ENCODE data around the gene NFYB. TPM values are rescaled to one million over a fixed set of nuclear protein-coding genes. Genes with fewer than 3 reads are reported as not detected.
"Not testable (repeated sequence)": the region's sequence is repeated elsewhere in the genome, so short reads cannot be mapped to it uniquely, and the experiment has no call there.

Gene NFYB
- total RNA-seq, 2 donors from 2014 or later: 17.6 to 18.2 TPM

DNA sequence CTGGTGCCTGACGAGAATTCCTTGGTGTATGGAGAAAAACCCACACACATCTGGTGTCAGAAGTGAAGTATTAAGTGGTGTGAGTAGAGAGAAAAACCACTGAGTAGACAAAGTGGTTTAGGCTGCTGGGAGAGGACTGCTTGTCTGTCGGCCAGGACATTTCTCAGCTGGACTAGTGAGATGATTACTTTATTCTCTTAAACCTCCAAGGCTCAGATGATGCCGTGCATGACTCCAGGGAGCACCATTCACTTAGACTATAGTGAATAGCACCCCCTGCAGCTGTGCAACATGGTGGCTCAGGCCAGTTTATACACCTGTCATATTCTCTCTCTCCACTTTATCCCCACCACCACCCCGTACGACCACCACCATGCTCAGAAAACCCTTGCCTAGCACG lies 28.5 kb upstream of the NFYB start:
- no peak for ATAC-seq
- Mint-ChIP-seq H3K9me3 (no peaks in the 10 kb centered on the region), H3K36me3 (no peaks in the 10 kb centered on the region), H3K27ac (no peak overlapping the region)
- no peak for DNase-seq (ENCODE audit: low spot score in 2 of 2)

DNA sequence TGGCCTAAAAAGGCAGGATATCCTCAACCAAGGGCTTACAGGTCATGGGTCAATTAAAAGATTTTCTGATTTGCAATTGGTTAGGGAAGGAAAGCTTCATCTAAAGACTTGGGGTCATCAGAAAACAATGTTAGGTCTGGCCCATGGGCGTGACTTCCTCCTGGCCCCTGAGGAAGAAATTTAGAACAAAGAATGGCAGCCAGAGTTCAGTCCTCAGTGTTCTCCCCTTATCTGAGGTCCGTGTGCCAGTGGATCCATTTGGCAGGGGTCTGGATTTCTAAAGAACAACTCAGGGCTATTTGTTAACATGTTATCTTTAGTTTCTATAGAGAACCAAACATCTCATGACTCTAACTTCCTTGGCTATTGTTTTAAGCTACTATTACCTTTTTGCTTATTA lies 27.8 kb upstream of the NFYB start:
- ATAC-seq: no peak
- no peaks in the 10 kb centered on the region for H3K36me3 Mint-ChIP-seq

DNA sequence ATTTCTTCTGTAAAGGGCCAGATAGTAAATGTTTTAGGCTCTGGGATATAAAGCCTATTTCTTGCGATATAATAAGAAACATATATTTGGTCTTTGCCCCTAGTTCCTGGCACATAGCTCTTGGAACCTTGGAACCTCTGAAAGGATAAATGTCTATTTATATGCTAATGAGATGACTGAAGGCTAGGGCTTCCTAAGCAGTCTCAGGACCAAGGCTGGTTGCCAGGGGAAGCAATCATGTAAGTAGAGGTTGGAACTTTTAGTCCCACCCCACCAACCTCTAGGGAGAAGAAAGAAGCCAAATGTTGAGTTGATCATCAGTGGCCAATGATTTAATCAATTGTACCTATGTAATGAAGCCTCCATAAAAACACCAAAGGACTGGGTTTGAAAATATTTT lies 26.6 kb upstream of the NFYB start:
- Mint-ChIP-seq H3K9me3 (no peaks in the 10 kb centered on the region), H3K36me3 (no peaks in the 10 kb centered on the region), H3K27ac (no peak overlapping the region)
- ATAC-seq: no peak
- no peak for DNase-seq (ENCODE audit: low spot score in 2 of 2)

More for the DNA sequence above, 27.8 kb upstream of the NFYB start:
- no peak for DNase-seq (ENCODE audit: low spot score in 2 of 2)
- Mint-ChIP-seq H3K27ac (no peak overlapping the region), H3K9me3 (no peaks in the 10 kb centered on the region)

DNA sequence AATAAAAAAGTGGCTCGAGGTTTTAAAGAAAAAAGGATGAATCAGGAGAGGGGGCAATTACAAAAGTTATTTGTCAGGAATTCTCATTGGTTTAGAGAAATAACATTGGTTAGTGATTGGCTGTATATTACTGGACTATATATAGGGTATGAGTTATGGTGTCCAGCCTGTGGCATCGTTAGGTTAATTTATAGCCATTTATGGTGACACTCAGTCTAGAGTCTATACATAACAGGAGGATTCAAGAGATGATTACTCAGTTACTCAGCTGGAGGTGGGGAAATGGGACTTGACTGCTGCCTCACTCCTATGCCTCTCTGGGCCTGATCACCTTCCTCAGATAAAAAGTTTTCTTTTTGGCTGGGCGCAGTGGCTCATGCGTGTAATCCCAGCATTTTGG lies 25.6 kb upstream of the NFYB start:
- Mint-ChIP-seq H3K27ac (no peak overlapping the region), H3K36me3 (no peaks in the 10 kb centered on the region), H3K9me3 (no peaks in the 10 kb centered on the region)
- no peak for DNase-seq (ENCODE audit: low spot score in 2 of 2)
- peak in 1 of 2 donors; percentile 81 for ATAC-seq

DNA sequence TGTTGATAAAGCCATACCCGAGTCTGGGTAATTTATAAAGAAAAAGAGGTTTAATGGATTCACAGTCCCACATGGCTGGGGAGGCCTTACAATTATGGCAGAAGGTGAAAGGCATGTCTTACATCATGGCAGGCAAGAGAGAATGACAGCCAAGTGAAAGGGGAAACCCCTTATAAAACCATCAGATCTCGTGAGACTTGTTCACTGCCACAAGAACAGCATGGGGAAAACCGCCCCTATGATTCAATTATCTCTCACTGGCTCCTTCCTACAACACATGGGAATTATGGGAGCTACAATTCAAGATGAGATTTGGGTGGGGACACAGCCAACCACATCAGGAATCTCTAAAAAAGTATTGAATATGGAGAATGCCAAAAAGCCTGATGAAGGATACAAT lies 25.0 kb upstream of the NFYB start:
- DNase-seq (ENCODE audit: low spot score in 2 of 2); H3K9me3 Mint-ChIP-seq; H3K36me3 Mint-ChIP-seq; H3K27ac Mint-ChIP-seq: not testable (repeated sequence)
- ATAC-seq: peak in 1 of 2 donors; percentile 69

DNA sequence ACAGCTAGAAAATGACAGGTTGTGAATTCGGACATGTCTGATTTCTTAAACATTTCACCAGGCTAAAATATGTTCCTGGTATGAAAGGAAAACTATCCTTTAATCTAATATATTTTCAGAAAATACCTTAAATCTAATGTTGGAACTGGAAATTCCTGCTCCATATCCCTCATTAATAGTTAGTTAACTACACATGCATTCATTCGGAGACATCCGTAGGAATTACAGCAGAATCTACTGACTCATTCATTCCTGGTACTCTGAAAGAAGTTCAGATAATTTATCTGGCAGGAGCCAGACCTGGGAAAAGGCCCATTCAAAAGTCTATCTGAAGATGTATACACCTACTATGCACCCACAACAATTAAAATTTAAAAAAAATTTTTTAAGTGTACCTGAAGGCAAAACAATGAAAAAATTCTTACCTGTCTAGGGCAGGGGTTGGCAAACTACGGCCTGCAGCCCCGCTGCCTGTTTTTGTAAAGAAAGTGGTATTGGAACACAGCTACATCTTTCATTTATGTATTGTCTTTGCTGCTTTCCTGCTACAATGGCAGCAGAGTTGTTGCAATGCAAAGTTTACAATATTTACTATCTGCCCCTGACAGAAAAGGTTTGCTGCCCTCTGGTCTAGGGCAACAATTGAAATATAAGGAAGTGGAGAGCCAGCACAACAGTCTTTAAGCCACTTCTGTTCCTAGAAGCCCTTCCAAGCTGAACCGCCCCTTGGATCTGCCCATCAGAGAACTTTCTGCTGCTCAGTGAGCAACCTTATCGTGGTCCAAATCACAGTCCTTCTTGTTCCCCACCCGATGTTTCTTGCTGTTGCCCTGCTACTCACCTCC lies 17.9 kb upstream of the NFYB start:
- Mint-ChIP-seq H3K36me3 (no peaks in the 10 kb centered on the region), H3K9me3 (no peaks in the 10 kb centered on the region), H3K27ac (no peak overlapping the region)
- ATAC-seq (no peak), DNase-seq (ENCODE audit: low spot score in 2 of 2) (no peak)

DNA sequence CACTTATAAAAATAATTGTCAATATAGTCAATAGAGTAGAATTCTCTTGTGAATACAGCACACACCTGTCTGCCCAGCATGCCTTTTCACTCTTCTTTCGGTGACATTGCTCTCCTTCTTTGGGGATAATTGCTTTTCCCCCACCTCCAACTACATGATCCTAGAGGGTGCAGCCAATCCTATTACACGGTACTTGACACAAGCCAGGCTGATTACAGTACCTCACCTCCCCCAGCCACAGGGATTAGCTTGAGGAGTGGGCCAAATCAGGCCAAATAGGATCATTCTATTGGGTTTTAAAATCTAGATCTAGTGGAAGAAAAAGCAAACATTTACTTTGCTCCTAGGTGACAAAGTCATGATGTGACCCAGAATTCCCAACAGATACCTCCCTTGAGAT lies 16.8 kb upstream of the NFYB start:
- no peak for ATAC-seq

DNA sequence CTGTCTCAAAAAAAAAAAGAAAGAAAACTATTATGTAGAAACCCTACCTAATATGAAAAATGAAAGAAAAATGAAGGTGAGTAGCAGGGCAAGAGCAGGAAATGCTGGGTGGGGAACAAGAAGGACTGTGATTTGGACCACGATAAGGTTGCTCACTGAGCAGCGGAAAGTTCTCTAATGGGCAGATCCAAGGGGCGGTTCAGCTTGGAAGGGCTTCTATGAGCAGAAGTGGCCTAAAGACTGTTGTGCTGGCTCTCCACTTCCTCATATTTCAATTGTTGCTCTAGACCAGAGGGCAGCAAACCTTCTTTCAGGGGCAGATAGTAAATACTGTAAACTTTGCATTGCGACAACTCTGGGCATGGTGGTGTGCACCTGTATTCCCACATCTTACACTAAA lies 16.3 kb upstream of the NFYB start:
- ATAC-seq: no peak
- H3K36me3 Mint-ChIP-seq: no peaks in the 10 kb centered on the region
- no peaks in the 10 kb centered on the region for H3K9me3 Mint-ChIP-seq
- H3K27ac Mint-ChIP-seq: no peak overlapping the region
- DNase-seq (ENCODE audit: low spot score in 2 of 2): no peak

More for the DNA sequence above, 16.8 kb upstream of the NFYB start:
- no peak for DNase-seq (ENCODE audit: low spot score in 2 of 2)
- Mint-ChIP-seq H3K9me3 (no peaks in the 10 kb centered on the region), H3K36me3 (no peaks in the 10 kb centered on the region), H3K27ac (no peak overlapping the region)

DNA sequence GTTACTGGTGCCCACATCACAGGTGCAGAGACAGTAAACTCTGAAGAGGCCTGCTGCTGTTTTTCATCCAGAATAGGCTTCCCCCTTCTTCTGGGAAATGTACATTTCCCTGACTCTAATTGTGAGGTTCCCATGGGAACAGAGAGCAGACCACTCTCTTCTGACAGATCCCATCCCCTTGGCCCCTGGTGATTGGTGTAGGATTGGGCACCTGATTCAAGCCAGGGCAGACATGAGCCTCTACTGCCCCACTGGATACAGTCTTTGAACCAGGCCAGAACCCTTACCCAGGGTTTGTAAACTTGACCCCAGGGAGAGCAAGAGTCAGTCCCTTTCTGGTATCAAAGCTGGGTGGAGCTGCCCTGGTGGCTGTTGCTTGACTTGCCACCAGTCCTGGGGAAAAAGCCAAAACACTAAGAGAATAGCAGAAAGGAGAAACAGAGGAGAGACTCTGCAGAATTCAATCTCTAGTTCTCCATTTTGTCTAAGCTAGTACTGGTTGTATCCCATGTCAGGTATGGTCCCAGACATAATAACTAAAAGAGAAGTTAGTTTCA lies 14.8 kb upstream of the NFYB start:
- H3K27ac Mint-ChIP-seq: no peak overlapping the region
- DNase-seq (ENCODE audit: low spot score in 2 of 2) (no peak), ATAC-seq (no peak)
- H3K9me3 Mint-ChIP-seq: no peaks in the 10 kb centered on the region
- no peaks in the 10 kb centered on the region for H3K36me3 Mint-ChIP-seq

DNA sequence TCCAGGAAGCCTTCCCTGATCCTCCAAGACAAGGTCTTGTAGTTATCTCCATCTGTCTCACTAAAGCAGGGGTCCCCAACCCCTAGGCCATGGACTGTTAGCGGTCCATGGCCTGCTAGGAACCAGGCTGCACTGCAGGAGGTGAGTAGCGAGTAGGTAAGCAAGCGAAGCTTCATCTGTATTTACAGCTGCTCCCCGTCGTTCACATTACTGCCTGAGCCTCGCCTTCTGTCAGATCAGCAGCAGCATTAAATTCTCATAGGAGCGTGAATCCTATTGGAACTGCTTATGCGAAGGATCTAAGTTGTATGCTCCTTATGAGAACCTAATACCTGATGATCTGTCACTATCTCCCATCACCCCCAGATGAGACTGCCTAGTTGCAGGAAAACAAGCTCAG lies 12.4 kb upstream of the NFYB start:
- H3K36me3 Mint-ChIP-seq: peaks cover 0 to 4% of the 10 kb centered on the region in 2 donors
- no peak for ATAC-seq
- DNase-seq (ENCODE audit: low spot score in 2 of 2): no peak
- H3K27ac Mint-ChIP-seq: no peak overlapping the region
- peaks cover 0 to 4% of the 10 kb centered on the region in 2 donors for H3K9me3 Mint-ChIP-seq

DNA sequence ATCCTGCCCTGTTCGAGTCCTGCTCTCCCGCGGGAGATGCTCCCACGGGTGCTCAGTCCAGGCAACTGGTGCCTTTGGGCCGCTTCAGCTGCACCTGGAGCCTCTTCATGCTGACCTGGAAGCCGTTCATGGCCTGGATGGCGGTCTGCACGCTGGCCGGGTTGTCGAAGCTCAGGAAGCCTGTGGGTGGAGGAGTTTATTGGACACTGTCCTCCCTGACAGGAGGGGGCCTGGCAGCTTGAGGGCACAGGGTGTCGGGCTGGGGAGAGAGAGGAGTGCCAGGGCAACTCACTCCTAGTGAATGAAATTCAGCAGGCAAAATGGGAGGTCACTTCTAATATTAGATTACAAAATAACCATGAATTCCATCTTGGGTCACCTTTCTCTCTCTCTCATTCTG lies 9.3 kb upstream of the NFYB start:
- DNase-seq (ENCODE audit: low spot score in 2 of 2) (no peak), ATAC-seq (no peak)
- Mint-ChIP-seq H3K27ac (no peak overlapping the region), H3K9me3 (peaks cover 0 to 8% of the 10 kb centered on the region in 2 donors), H3K36me3 (peaks cover 0 to 8% of the 10 kb centered on the region in 2 donors)

DNA sequence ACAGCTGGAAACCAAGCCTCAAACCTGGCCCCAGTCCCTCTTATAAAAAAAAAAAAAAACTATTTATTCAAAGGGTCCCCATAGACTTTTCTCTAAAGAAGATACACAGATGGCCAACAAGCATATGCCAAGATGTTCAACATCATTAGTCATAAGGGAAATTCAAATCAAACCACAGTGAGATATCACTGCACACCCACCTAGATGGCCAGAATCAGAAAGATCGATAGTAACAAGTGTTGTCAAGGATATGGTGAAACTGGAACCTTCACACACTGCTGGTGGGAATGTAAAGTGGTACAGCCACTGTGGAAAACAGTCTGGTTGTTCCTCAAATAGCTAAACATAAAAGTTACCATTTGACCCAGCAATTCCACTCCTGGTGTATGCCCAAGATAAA lies 5.9 kb upstream of the NFYB start:
- ATAC-seq: no peak
- H3K36me3 Mint-ChIP-seq: peaks cover 0 to 8% of the 10 kb centered on the region in 2 donors
- no peak overlapping the region for H3K27ac Mint-ChIP-seq
- no peak for DNase-seq (ENCODE audit: low spot score in 2 of 2)
- peaks cover 0 to 8% of the 10 kb centered on the region in 2 donors for H3K9me3 Mint-ChIP-seq

DNA sequence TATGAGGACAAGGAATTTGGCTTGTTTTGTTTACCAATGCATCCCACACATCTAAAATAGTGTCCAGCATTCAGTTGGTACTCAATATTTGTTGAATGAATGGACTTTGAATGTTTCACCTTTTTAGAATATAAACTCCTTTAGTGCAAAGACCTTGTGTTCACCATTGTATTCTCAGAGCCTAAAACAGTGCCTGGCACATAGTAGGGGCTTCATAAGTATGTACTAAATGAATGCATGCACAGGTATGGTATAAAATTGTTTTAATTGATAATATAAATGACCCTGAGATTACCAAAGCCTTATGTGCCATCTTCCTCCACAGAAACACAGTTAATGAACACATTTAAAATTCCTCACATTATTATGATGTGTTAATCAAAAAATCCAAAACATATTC lies 5.0 kb upstream of the NFYB start:
- Mint-ChIP-seq H3K27ac (no peak overlapping the region), H3K36me3 (peaks cover 0 to 8% of the 10 kb centered on the region in 2 donors), H3K9me3 (peaks cover 0 to 8% of the 10 kb centered on the region in 2 donors)
- ATAC-seq: no peak
- DNase-seq (ENCODE audit: low spot score in 2 of 2): no peak

DNA sequence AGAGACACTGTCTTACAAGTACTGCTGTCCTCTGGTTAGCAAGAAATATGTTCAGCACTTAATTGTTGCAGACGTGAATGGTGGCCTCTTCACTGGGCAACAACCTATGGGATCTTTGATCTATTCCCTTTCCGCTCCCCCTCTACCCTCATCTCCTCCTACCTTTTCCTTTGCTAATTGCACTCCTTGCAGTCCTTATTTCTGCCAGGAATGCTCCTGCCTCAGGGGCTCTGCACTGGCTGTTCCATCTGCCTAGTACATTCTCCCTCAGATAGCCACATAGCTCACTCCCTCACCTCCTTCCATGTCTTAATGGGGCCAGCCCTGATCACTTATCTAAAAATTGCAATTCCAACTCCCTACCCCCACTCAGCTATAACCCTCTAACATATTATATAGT lies 4.5 kb upstream of the NFYB start:
- Mint-ChIP-seq H3K27ac (no peak overlapping the region), H3K9me3 (peaks cover 0 to 8% of the 10 kb centered on the region in 2 donors), H3K36me3 (peaks cover 0 to 8% of the 10 kb centered on the region in 2 donors)
- DNase-seq (ENCODE audit: low spot score in 2 of 2) (no peak), ATAC-seq (no peak)

DNA sequence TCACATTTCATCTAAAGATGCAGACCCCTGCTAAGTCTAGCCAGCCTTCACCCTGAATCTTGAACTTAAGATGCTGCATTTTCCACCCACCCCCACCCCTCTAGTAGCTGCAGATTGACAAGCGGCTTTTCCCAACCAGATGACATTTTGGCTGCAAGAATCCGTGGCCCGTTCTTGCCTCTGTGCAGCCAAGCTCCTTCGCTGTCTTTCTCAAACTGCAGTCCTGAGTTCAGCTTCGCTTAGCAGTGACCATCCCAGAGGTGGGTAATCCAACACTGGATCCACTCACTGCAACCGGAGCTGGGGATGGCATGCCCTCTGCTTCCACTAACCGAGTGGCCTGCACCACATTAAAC lies 765 bp upstream of the NFYB start:
- peak overlapping the region in 1 of 2 donors; percentile 40 for H3K27ac Mint-ChIP-seq

DNA sequence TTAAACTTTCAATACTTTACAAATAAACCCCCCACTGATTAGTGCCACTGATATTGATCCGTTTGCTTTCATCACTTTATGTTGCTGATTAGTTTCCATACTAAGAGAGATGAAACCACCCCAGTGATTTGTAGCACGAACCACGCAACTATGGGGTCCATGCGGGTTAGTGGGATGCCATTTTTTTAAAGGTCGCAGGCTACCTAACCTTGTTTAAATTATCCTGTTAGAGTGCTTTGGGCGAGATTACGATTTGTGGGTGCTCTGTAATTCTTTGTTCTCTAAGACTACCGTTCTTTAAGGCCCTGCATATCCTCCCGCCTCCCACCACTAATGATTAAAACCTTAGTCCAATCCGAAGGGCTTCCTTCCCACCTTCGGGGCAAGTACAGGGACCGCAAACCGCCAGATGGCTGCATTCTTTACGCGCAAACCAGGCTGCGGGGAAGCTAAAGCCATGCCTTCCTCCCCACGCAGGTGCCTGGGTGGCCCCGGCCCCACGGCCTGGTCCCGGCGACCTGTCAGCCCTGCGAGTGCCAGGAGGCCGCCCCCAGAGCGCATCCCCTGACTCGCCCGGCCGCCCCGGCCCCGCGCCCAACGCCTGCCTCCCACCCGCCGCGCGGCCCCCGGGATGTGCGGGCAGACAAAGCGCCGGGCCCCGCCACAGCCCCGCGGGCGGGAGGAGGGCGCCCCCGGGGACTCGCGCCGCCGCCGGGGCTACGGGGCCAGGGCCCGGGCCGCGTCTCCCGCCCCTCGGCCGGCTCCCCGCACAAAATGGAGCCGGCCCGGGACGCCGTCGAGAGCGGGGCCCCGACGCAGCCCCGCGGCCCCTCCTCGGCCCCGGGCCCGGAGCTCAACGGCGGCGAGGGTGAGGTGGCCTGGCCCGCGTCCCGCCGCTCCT lies 759 bp downstream of the NFYB start:
- H3K9me3 Mint-ChIP-seq: no peaks in the 10 kb centered on the region
- peak overlapping the region; percentile 81 to 83 for H3K27ac Mint-ChIP-seq
- DNase-seq (ENCODE audit: low spot score in 2 of 2): peak; percentile 48 to 70
- ATAC-seq: peak; percentile 2 to 32
- no peaks in the 10 kb centered on the region for H3K36me3 Mint-ChIP-seq

More for the DNA sequence above, 765 bp upstream of the NFYB start:
- H3K9me3 Mint-ChIP-seq: no peaks in the 10 kb centered on the region
- H3K36me3 Mint-ChIP-seq: no peaks in the 10 kb centered on the region
- DNase-seq (ENCODE audit: low spot score in 2 of 2) (no peak), ATAC-seq (no peak)

DNA sequence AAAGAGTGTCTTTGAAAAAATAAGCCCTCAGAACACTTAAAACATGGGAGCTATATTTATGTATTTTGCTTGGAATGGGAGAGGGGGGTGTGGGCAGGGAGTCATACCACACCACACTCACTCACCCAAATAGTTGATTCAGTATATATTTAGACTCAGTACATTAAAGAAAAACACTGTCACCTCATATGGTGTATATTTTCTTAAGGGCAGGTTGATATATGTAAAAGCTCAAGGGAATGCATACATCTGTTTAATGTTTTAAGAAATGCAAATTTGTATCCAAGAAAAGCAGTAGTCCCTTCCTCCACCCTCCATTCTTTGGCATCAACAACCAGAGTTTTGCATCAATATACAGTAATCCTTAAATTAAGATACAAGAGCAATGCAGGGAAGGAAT lies 1.4 kb downstream of the NFYB start:
- Mint-ChIP-seq H3K27ac (peak overlapping the region; percentile 81 to 83), H3K36me3 (no peaks in the 10 kb centered on the region), H3K9me3 (no peaks in the 10 kb centered on the region)
- DNase-seq (ENCODE audit: low spot score in 2 of 2) (no peak), ATAC-seq (no peak)

Data from activated naive CD4-positive, alpha-beta T cell treated with anti-CD3 and anti-CD28 coated beads, Interleukin-2, amount 50 U/mL, for 72 hours (primary cell).